Measurements from ENCODE around the gene SH3TC2. TPM values are rescaled to one million over a fixed set of nuclear protein-coding genes. Genes with fewer than 3 reads are reported as not detected.

SH3TC2 gene
- total RNA-seq, 2 donors from 2014 or later, result 0.33 to 8.6 TPM

- H3K4me3 ChIP-seq, result no peak overlapping the region
- no peak for DNase-seq
- H3K27me3 ChIP-seq, result no peaks in the 10 kb centered on the region
- no peaks in the 10 kb centered on the region for H3K36me3 ChIP-seq (replicated peaks in 1 of 2; ENCODE audit: insufficient read depth in 1 of 2, low read depth in 2 of 2)
- ATAC-seq, result no peak
- H3K27ac ChIP-seq, result no peak overlapping the region
- TF ChIP-seq CTCF (IDR thresholded peaks at IDR 0.05) (no peak), POLR2A (IDR thresholded peaks at IDR 0.05) (no peak)
- intact Hi-C loops (cut with DNase I), result no loop called here
- 51 to 63% methylated on average over 2 of the region's 2 CpGs for WGBS, 2 donors
- no peaks in the 10 kb centered on the region for H3K4me1 ChIP-seq
- H3K9me3 ChIP-seq, result no peaks in the 10 kb centered on the region
Observed at GRCh38 chr5:149013796-149014195, 49.1 kb downstream of the SH3TC2 start.

GRCh38 chr5:149012350-149012749 is 50.5 kb downstream of the SH3TC2 start:
- DNase-seq (no peak), ATAC-seq (no peak)
- H3K27me3 ChIP-seq, result no peaks in the 10 kb centered on the region
- H3K4me3 ChIP-seq, result no peak overlapping the region
- intact Hi-C loops (cut with DNase I), result no loop called here
- no peak overlapping the region for H3K27ac ChIP-seq
- H3K9me3 ChIP-seq, result no peaks in the 10 kb centered on the region
- 71 to 91% methylated on average over 1 to 5 of the region's 5 CpGs for WGBS, 2 donors
- TF ChIP-seq POLR2A (IDR thresholded peaks at IDR 0.05) (no peak), CTCF (IDR thresholded peaks at IDR 0.05) (no peak)
- H3K4me1 ChIP-seq, result no peaks in the 10 kb centered on the region
- no peaks in the 10 kb centered on the region for H3K36me3 ChIP-seq (replicated peaks in 1 of 2; ENCODE audit: insufficient read depth in 1 of 2, low read depth in 2 of 2)

GRCh38 chr5:149011728-149012127 is 51.1 kb downstream of the SH3TC2 start:
- Histone ChIP-seq H3K27me3 (no peaks in the 10 kb centered on the region), H3K9me3 (no peaks in the 10 kb centered on the region), H3K36me3 (replicated peaks in 1 of 2; ENCODE audit: insufficient read depth in 1 of 2, low read depth in 2 of 2) (no peaks in the 10 kb centered on the region), H3K4me1 (no peaks in the 10 kb centered on the region), H3K4me3 (no peak overlapping the region), H3K27ac (no peak overlapping the region)
- DNase-seq (no peak), ATAC-seq (no peak)
- 70 to 75% methylated on average over 2 of the region's 2 CpGs for WGBS, 2 donors
- intact Hi-C loops (cut with DNase I), result no loop called here
- TF ChIP-seq POLR2A (IDR thresholded peaks at IDR 0.05), result no peak
- no peak for TF ChIP-seq CTCF (IDR thresholded peaks at IDR 0.05)

- no peak overlapping the region for H3K27ac ChIP-seq
- intact Hi-C loops (cut with DNase I), result no loop called here
- H3K9me3 ChIP-seq, result no peaks in the 10 kb centered on the region
- WGBS, 2 donors, result 74 to 76% methylated on average over 3 of the region's 3 CpGs
- no peaks in the 10 kb centered on the region for H3K4me1 ChIP-seq
- no peaks in the 10 kb centered on the region for H3K36me3 ChIP-seq (replicated peaks in 1 of 2; ENCODE audit: insufficient read depth in 1 of 2, low read depth in 2 of 2)
- no peak overlapping the region for H3K4me3 ChIP-seq
- ATAC-seq, result no peak
- DNase-seq, result no peak
- no peaks in the 10 kb centered on the region for H3K27me3 ChIP-seq
- TF ChIP-seq CTCF (IDR thresholded peaks at IDR 0.05) (no peak), POLR2A (IDR thresholded peaks at IDR 0.05) (no peak)
Observed at GRCh38 chr5:149011084-149011483, 51.8 kb downstream of the SH3TC2 start.

GRCh38 chr5:149007174-149007573 is 55.7 kb downstream of the SH3TC2 start:
- intact Hi-C loops (cut with DNase I), result no loop called here
- Histone ChIP-seq H3K27me3 (no peaks in the 10 kb centered on the region), H3K36me3 (replicated peaks in 1 of 2; ENCODE audit: insufficient read depth in 1 of 2, low read depth in 2 of 2) (no peaks in the 10 kb centered on the region), H3K27ac (no peak overlapping the region), H3K9me3 (no peaks in the 10 kb centered on the region), H3K4me1 (no peaks in the 10 kb centered on the region), H3K4me3 (no peak overlapping the region)
- no peak for TF ChIP-seq CTCF (IDR thresholded peaks at IDR 0.05)
- TF ChIP-seq POLR2A (IDR thresholded peaks at IDR 0.05), result no peak
- ATAC-seq (no peak), DNase-seq (no peak)
